ENCODE results near the gene BRD3. TPM values are rescaled to one million over a fixed set of nuclear protein-coding genes. Genes with fewer than 3 reads are reported as not detected.

Gene BRD3
- total RNA-seq, 1 experiment from 2014 or later, result 4.0 TPM

DNA sequence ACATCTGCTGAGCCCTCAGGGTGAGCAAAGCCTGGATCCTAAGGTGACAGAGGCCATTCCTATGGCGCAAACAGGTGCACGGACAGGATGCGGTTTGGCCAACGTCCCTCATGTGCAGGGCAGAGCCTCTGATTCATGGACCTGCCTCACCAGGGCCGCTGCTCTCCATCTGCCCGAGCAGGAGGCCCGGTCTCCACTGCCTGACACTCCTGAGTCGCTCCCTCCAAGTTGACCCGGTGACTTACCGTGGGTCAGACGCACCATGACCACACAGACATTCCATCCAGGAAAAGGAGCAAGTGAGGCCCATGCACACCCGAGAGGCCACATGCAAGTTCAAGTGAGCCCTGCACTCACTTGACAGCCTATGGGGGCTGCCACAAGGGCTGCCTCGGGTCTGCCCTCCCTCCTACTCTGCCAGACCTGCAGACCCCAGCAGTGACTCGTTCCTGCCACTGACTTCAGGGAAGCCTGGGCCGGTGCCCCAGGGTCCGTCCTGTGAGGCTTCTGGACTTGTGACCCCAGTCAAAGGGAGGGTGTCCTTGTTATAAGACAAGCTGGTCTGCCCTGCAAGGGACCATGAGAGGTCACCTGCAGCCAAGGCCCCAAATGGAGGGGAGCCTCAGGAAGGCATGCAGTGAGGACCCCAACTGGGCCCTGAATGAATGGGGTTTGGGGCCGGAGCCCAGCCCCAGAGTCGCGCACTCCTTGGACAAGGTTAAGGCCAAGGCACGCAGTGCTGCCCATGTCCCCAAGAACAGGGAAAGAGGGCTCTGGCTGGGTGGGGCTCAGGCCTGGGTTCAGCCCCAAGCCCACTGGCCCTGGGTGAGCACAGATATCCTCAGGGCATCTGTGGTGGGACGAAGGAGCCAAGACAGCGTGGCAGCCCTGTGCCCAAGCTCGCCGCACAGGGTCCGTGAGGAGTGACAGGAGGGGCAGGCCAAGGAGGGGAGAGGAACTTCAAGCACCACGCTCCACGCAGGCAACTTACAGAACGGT lies 32.5 kb downstream of the BRD3 start:
- Histone ChIP-seq H2AFZ (ENCODE audit: low read length) (no peak overlapping the region), H3K9me3 (ENCODE audit: low read length) (no peaks in the 10 kb centered on the region), H3K9ac (ENCODE audit: low read length) (no peak overlapping the region), H3K36me3 (ENCODE audit: insufficient read depth, low read length) (peaks cover 9% of the 10 kb centered on the region; the same call in 1 of the 2 replicates), H3K79me2 (ENCODE audit: low read length) (no peaks in the 10 kb centered on the region), H3K27me3 (ENCODE audit: low read length) (no peaks in the 10 kb centered on the region), H3K27ac (ENCODE audit: low read length) (no peak overlapping the region), H3K4me1 (ENCODE audit: low read length) (no peaks in the 10 kb centered on the region), H4K20me1 (ENCODE audit: insufficient read depth, low read depth, low read length) (no peaks in the 10 kb centered on the region), H3K4me2 (ENCODE audit: low read depth, low read length, poor library complexity, severe bottlenecking) (no peak overlapping the region), H3K9me2 (replicated peaks; ENCODE audit: insufficient read depth, low read length) (no peaks in the 10 kb centered on the region), H3K4me3 (ENCODE audit: low read length) (no peak overlapping the region)
- DNase-seq, result no peak

DNA sequence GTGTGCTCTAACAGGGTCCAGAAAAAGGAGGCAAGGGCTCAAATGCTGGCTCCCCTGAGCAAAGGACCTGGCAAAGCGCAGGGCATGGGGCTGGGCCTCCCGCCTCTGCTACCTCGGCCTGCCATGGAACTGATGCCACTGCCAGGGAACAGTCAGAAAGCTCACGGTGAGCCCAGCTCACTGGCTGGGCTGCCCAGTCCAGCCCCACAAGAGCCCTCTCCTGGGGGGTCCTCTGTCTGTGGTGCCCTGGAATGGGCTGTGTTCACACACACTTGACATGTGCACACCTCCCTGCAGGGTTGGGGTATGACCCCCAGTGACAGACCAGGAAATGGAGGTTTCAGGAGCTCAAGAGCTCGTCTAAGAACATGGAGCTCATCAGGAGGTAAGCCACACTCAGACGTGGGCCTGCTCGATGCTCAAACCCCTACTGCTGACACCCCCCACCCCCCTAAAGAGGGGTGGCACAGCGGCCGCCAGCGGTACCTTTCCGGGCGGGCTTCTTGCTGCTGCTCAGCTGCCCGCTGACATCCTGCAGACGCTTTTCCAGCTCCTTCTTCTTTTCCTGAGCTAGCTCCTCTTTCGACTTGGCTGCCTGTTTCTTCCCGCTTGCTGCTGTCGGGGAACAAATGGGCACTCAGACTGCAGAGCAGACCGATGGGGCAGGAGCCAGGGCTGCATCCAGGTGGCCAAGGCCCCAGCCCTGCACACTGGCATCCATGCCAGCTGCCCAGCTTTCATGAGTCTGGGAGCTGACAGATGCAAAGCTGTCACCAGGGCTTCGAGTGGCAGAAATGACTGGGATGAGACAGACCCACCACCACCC lies 33.4 kb downstream of the BRD3 start:
- H4K20me1 ChIP-seq (ENCODE audit: insufficient read depth, low read depth, low read length), result no peaks in the 10 kb centered on the region
- no peaks in the 10 kb centered on the region for H3K79me2 ChIP-seq (ENCODE audit: low read length)
- no peaks in the 10 kb centered on the region for H3K27me3 ChIP-seq (ENCODE audit: low read length)
- H3K4me2 ChIP-seq (ENCODE audit: low read depth, low read length, poor library complexity, severe bottlenecking), result no peak overlapping the region
- no peak overlapping the region for H3K27ac ChIP-seq (ENCODE audit: low read length)
- H2AFZ ChIP-seq (ENCODE audit: low read length), result no peak overlapping the region
- peaks cover 11% of the 10 kb centered on the region; the same call in 1 of the 2 replicates for H3K36me3 ChIP-seq (ENCODE audit: insufficient read depth, low read length)
- DNase-seq, result no peak
- H3K4me1 ChIP-seq (ENCODE audit: low read length), result no peaks in the 10 kb centered on the region
- no peak overlapping the region for H3K9ac ChIP-seq (ENCODE audit: low read length)
- H3K9me3 ChIP-seq (ENCODE audit: low read length), result no peaks in the 10 kb centered on the region
- no peaks in the 10 kb centered on the region for H3K9me2 ChIP-seq (replicated peaks; ENCODE audit: insufficient read depth, low read length)
- no peak overlapping the region for H3K4me3 ChIP-seq (ENCODE audit: low read length)

DNA sequence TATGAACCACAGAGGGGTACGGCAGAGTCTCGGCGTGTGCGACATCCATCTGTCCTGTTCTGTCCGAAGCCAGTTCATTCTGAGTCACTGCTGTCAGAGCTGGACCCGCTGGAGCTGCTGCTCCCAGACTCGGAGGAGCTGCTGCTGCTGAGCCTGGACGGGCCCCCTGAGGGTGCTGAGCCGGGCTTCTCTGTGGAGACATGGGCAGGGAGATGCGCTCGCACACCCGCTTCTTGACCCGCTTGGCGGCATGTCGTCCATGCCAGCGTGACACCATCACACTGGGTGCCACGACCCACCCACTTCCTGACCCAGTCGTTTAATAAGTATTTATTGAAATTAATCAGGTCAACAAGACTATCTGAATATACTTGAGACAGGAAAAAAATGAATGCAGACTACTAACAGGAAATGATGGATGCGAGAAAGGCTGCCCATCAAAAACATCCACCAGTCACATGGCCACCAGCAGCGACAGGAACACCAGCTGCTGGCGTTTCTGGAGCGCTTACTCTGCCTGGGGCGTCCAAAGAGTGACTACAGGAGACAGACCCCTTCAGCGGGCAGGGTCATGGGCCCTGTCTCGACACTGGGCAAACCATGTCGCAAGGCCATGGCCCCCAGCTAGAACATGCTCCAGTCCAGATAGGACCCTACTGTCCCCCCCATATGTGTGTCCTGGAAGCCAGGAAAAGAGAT lies 34.2 kb downstream of the BRD3 start:
- H3K4me1 ChIP-seq (ENCODE audit: low read length), result no peaks in the 10 kb centered on the region
- no peaks in the 10 kb centered on the region for H4K20me1 ChIP-seq (ENCODE audit: insufficient read depth, low read depth, low read length)
- no peaks in the 10 kb centered on the region for H3K79me2 ChIP-seq (ENCODE audit: low read length)
- H3K36me3 ChIP-seq (ENCODE audit: insufficient read depth, low read length), result peaks cover 13% of the 10 kb centered on the region; the same call in 1 of the 2 replicates
- H2AFZ ChIP-seq (ENCODE audit: low read length), result no peak overlapping the region
- DNase-seq, result no peak
- no peak overlapping the region for H3K4me3 ChIP-seq (ENCODE audit: low read length)
- H3K9me2 ChIP-seq (replicated peaks; ENCODE audit: insufficient read depth, low read length), result no peaks in the 10 kb centered on the region
- no peak overlapping the region for H3K27ac ChIP-seq (ENCODE audit: low read length)
- no peaks in the 10 kb centered on the region for H3K27me3 ChIP-seq (ENCODE audit: low read length)
- no peaks in the 10 kb centered on the region for H3K9me3 ChIP-seq (ENCODE audit: low read length)
- no peak overlapping the region for H3K9ac ChIP-seq (ENCODE audit: low read length)
- no peak overlapping the region for H3K4me2 ChIP-seq (ENCODE audit: low read depth, low read length, poor library complexity, severe bottlenecking)

DNA sequence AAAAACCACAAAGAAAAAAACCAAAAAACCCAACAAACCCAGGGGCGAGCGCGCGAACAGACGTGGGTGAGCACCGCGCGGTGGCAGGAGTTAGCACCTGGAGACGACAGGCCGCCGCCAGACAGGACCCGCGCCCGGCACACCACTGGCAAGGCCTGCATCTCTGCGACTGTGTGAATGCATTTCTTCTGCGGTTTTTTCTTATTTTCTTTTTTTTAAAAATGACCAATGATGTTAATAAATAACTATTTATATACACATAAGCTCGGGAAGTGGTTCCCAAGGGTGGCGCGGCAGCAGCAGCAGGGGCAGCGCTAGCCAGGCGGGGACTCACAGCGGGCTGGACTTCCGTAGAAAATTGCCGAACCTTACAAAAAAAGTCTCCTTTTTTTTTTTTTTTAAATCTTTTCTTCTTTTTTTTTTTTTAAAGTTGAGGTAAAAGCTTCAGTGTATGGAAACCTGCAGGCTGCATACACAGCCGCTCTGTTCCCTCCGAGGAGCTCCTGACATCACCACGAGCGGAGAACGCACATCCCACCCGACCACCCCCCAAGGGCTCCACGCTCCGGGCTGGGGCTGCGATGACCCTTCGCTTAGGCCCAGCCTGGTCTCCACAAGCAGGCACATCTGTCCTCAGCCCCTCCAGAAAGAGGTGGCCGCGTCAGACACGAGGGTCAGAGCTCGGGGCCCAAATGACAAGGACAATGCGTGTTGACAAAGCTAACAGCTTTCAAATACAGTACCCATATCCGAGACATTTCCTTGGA lies 35.2 kb downstream of the BRD3 start:
- Histone ChIP-seq H3K9me3 (ENCODE audit: low read length) (no peaks in the 10 kb centered on the region), H3K36me3 (ENCODE audit: insufficient read depth, low read length) (peaks cover 11% of the 10 kb centered on the region; the same call in 1 of the 2 replicates)
- no peak for DNase-seq

DNA sequence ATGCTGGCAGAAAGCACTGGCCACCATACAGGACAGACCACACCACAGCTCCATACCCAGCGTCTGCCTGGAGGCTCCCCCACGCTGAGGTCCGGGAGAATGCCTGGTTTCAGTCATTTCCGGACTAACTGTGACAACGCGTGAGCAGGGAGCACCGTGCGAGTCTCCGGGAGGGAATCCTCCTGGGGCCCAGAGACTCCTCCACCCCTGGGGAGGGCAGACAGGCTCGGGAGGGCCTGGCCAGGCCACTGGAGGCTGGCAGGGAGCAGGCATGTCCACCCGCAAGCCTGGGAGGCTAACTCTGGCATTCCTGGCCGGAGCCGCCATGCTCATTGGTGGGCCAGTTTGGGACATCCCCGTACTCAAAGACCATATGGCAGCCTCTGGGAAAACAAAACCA lies 36.0 kb downstream of the BRD3 start:
- Histone ChIP-seq H3K9me2 (replicated peaks; ENCODE audit: insufficient read depth, low read length) (no peaks in the 10 kb centered on the region), H3K27me3 (ENCODE audit: low read length) (no peaks in the 10 kb centered on the region), H3K9me3 (ENCODE audit: low read length) (no peaks in the 10 kb centered on the region), H3K4me1 (ENCODE audit: low read length) (peaks cover 4% of the 10 kb centered on the region), H3K36me3 (ENCODE audit: insufficient read depth, low read length) (peaks cover 11% of the 10 kb centered on the region; the same call in 1 of the 2 replicates), H4K20me1 (ENCODE audit: insufficient read depth, low read depth, low read length) (peaks cover 4% of the 10 kb centered on the region; the same call in 1 of the 2 replicates), H3K79me2 (ENCODE audit: low read length) (no peaks in the 10 kb centered on the region), H3K9ac (ENCODE audit: low read length) (no peak overlapping the region), H3K27ac (ENCODE audit: low read length) (no peak overlapping the region), H2AFZ (ENCODE audit: low read length) (no peak overlapping the region), H3K4me3 (ENCODE audit: low read length) (no peak overlapping the region), H3K4me2 (ENCODE audit: low read depth, low read length, poor library complexity, severe bottlenecking) (no peak overlapping the region)
- DNase-seq, result no peak

More for the DNA sequence above, 35.2 kb downstream of the BRD3 start:
- Histone ChIP-seq H3K4me2 (ENCODE audit: low read depth, low read length, poor library complexity, severe bottlenecking) (no peak overlapping the region), H2AFZ (ENCODE audit: low read length) (no peak overlapping the region), H3K9ac (ENCODE audit: low read length) (no peak overlapping the region), H3K4me1 (ENCODE audit: low read length) (no peaks in the 10 kb centered on the region), H3K79me2 (ENCODE audit: low read length) (no peaks in the 10 kb centered on the region), H3K27ac (ENCODE audit: low read length) (no peak overlapping the region), H4K20me1 (ENCODE audit: insufficient read depth, low read depth, low read length) (no peaks in the 10 kb centered on the region), H3K9me2 (replicated peaks; ENCODE audit: insufficient read depth, low read length) (no peaks in the 10 kb centered on the region), H3K4me3 (ENCODE audit: low read length) (no peak overlapping the region), H3K27me3 (ENCODE audit: low read length) (no peaks in the 10 kb centered on the region)

DNA sequence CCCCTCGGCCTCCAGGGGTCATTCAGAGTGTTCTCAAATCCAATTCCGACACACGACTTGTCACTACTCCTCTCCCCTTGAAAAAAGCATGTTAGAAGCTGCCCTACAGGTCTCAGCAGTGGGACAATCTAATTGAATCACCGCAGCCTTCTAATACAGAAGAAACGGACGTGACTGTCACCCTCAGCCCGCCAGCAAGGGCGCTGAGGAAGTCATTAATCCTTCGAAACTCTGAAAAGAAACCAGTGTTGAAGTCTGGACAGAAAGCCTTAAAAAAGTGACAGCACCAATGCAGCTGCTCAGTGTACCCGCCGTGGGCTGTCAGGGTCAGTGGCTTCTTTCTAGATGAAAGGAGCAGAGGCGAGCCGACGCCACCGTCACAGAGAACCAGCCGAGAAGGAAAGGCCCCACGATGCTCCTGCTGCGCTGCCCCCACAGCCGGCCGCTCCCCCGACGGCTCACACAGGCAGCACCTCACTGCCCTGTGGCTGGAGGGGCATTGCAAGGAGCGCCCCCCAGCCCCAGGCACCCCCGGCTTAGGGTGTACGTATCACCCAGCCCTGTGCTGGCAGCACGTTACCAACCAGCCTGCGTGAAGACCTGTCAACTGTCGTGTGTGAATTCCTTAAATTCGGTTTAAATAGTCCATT lies 36.9 kb downstream of the BRD3 start:
- Histone ChIP-seq H3K4me1 (ENCODE audit: low read length) (peaks cover 12% of the 10 kb centered on the region), H3K9me2 (replicated peaks; ENCODE audit: insufficient read depth, low read length) (no peaks in the 10 kb centered on the region), H3K9me3 (ENCODE audit: low read length) (no peaks in the 10 kb centered on the region), H3K4me2 (ENCODE audit: low read depth, low read length, poor library complexity, severe bottlenecking) (no peak overlapping the region), H3K79me2 (ENCODE audit: low read length) (0 out of 2 replicates have a peak, but pooled peaks cover 3% of the 10 kb centered on the region), H2AFZ (ENCODE audit: low read length) (no peak overlapping the region), H3K36me3 (ENCODE audit: insufficient read depth, low read length) (peaks cover 11% of the 10 kb centered on the region; the same call in 1 of the 2 replicates), H3K27ac (ENCODE audit: low read length) (no peak overlapping the region), H3K27me3 (ENCODE audit: low read length) (no peaks in the 10 kb centered on the region), H4K20me1 (ENCODE audit: insufficient read depth, low read depth, low read length) (peaks cover 5% of the 10 kb centered on the region; the same call in 1 of the 2 replicates), H3K4me3 (ENCODE audit: low read length) (no peak overlapping the region), H3K9ac (ENCODE audit: low read length) (no peak overlapping the region)
- no peak for DNase-seq

Data from Karpas-422 (cell line).